ENCODE measurements around the gene PTGES3L.

GRCh38 chr17:42929497-42929844 is 50.4 kb downstream of the PTGES3L start:
- TF ChIP-seq, protein P1, sequence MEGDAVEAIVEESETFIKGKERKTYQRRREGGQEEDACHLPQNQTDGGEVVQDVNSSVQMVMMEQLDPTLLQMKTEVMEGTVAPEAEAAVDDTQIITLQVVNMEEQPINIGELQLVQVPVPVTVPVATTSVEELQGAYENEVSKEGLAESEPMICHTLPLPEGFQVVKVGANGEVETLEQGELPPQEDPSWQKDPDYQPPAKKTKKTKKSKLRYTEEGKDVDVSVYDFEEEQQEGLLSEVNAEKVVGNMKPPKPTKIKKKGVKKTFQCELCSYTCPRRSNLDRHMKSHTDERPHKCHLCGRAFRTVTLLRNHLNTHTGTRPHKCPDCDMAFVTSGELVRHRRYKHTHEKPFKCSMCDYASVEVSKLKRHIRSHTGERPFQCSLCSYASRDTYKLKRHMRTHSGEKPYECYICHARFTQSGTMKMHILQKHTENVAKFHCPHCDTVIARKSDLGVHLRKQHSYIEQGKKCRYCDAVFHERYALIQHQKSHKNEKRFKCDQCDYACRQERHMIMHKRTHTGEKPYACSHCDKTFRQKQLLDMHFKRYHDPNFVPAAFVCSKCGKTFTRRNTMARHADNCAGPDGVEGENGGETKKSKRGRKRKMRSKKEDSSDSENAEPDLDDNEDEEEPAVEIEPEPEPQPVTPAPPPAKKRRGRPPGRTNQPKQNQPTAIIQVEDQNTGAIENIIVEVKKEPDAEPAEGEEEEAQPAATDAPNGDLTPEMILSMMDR (IDR thresholded peaks at IDR 0.05), result no peak
- no peak for TF ChIP-seq POLR2A (IDR thresholded peaks at IDR 0.05)
